H1 (cell line): ENCODE results near the gene POLR3K. TPM values are rescaled to one million over a fixed set of nuclear protein-coding genes. Genes with fewer than 3 reads are reported as not detected.

Source experiments
- ATF2 ChIP-seq: IDR thresholded peaks from 2 replicates; pipeline ENCODE4 v1.6.1; 2012; ENCODE audit warnings: low read length, inconsistent platforms
- CHD7 ChIP-seq: fragments of 300-600 bp; sonication (generic); IDR thresholded peaks from 2 replicates; pipeline ENCODE4 v1.7.1; 2012; ENCODE audit warnings: low read length, moderate library complexity, mild to moderate bottlenecking, inconsistent platforms; ENCODE audit not compliant: insufficient replicate concordance
- polyA plus RNA-seq, 7 experiments: library from polyadenylated mRNA; depleted of rRNA in 3 of 7; stranded (reverse) in 5 of 7; unstranded in 2 of 7; fragments of >200 nt in 5 of 7; fragments of 200-250 nt in 2 of 7; gene quantifications; 1 replicate in 5 of 7; 2 replicates in 1 of 7; 4 replicates in 1 of 7; pipeline versions ENCODE4 v1.2.1 to v1.2.3, GENCODE V29; 2011 to 2013; ENCODE audit warnings: missing spikeins in 2 of 7, mixed read lengths in 2 of 7
- total RNA-seq: library from RNA; stranded (reverse); fragmentation: NEBNext Ultra II Directional; extraction: Animal tissue kit (Norgen Biotek cat#: 25700); gene quantifications from 2 replicates; pipeline ENCODE4 v1.2.1, GENCODE V29; 2021

Gene POLR3K
- total and polyA plus RNA-seq, 2 of the 8 experiments (the other 6 are each of a cell fraction or from before 2014, with no cell fraction given) = 45.4 to 80.5 TPM

DNA sequence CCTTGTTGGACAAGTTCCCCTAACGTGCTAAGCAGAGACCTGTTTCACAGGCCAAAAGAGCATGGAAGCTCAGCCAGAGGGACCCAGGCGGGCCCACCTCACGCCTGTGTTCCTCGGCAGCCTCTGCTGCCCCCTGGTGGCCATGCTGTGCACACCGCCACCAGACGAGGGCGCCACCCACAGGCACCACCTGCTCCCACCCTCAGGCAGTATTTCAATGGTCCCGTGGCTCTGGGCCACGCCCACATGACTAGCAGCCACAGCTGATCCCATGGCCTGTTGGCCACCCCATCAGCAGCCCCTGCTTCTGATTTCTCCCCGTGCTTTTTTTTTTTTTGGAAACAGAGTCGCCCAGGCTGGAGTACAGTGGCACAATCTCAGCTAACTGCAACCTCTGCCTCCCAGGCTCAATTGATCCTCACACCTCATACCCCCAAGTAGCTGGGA is 43.5 kb upstream of the POLR3K start (continued):
- TF ChIP-seq CHD7 (no peak), ATF2 (no peak)
- TF ChIP-seq, all 59 proteins: peak for 20
